ENCODE measurements around the gene CHSY3. TPM values are rescaled to one million over a fixed set of nuclear protein-coding genes. Genes with fewer than 3 reads are reported as not detected.
"Not testable (repeated sequence)": the region's sequence is repeated elsewhere in the genome, so short reads cannot be mapped to it uniquely, and the experiment has no call there.

The CHSY3 gene
- total and polyA plus RNA-seq, 2 donors (not counting 1 experiment from before 2014, with no cell fraction given) = 0.51 to 0.99 TPM

GRCh38 chr5:130222573-130222972 lies 318.3 kb downstream of the CHSY3 start:
- Histone ChIP-seq H3K9ac (ENCODE audit: insufficient read depth, low read length) (no peak overlapping the region), H3K27me3 (ENCODE audit: control insufficient read depth, insufficient read depth, low read length) (no peaks in the 10 kb centered on the region), H3K4me3 (replicated peaks in 1 of 4; ENCODE audit: control extremely low read depth in 1 of 4, insufficient read depth in 1 of 4, low read depth in 3 of 4, low read length in 4 of 4) (no peak overlapping the region), H2AFZ (ENCODE audit: low read length) (no peak overlapping the region), H3K27ac (ENCODE audit: insufficient read depth, low read length) (no peak overlapping the region), H3K4me2 (ENCODE audit: extremely low read depth, insufficient read depth, low read length) (no peak overlapping the region), H3K4me1 (ENCODE audit: control insufficient read depth, extremely low read depth, insufficient read depth, low read length) (no peaks in the 10 kb centered on the region), H3K79me2 (ENCODE audit: control insufficient read depth, insufficient read depth, low read length) (no peaks in the 10 kb centered on the region), H4K20me1 (ENCODE audit: control insufficient read depth, extremely low read depth, insufficient read depth, low read length) (no peaks in the 10 kb centered on the region), H3K9me3 (ENCODE audit: control insufficient read depth, insufficient read depth, low read depth, low read length) (no peaks in the 10 kb centered on the region), H3K36me3 (ENCODE audit: control insufficient read depth, insufficient read depth, low read length) (no peaks in the 10 kb centered on the region)
- TF ChIP-seq EZH2 (IDR thresholded peaks at IDR 0.05; ENCODE audit: low read length, missing control alignments) (no peak), CTCF (conservative IDR thresholded peaks at IDR 0.05 in 1 of 2, IDR thresholded peaks at IDR 0.05 in 1 of 2; ENCODE audit: low read depth in 1 of 2, low read length in 2 of 2) (no peak)
- DNase-seq (ENCODE audit: low read depth in 2 of 2) = peak; percentile 8 to 78

DNA sequence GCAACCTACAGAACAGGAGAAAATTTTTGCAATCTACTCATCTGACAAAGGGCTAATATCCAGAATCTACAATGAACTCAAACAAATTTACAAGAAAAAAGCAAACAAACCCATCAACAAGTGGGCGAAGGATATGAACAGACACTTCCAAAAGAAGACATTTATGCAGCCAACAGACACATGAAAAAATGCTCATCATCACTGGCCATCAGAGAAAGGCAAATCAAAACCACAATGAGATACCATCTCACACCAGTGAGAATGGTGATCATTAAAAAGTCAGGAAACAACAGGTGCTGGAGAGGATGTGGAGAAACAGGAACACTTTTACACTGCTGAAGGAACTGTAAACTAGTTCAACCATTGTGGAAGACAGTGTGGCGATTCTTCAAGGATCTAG lies 322.3 kb downstream of the CHSY3 start:
- not testable (repeated sequence) for H3K36me3 ChIP-seq (ENCODE audit: control insufficient read depth, insufficient read depth, low read length); H4K20me1 ChIP-seq (ENCODE audit: control insufficient read depth, extremely low read depth, insufficient read depth, low read length); H3K27me3 ChIP-seq (ENCODE audit: control insufficient read depth, insufficient read depth, low read length); H3K79me2 ChIP-seq (ENCODE audit: control insufficient read depth, insufficient read depth, low read length); DNase-seq (ENCODE audit: low read depth in 2 of 2); H3K4me2 ChIP-seq (ENCODE audit: extremely low read depth, insufficient read depth, low read length); H3K9me3 ChIP-seq (ENCODE audit: control insufficient read depth, insufficient read depth, low read depth, low read length); H3K27ac ChIP-seq (ENCODE audit: insufficient read depth, low read length); H3K4me3 ChIP-seq (replicated peaks in 1 of 4; ENCODE audit: control extremely low read depth in 1 of 4, insufficient read depth in 1 of 4, low read depth in 3 of 4, low read length in 4 of 4); H2AFZ ChIP-seq (ENCODE audit: low read length); H3K9ac ChIP-seq (ENCODE audit: insufficient read depth, low read length); H3K4me1 ChIP-seq (ENCODE audit: control insufficient read depth, extremely low read depth, insufficient read depth, low read length)

- H3K4me3 ChIP-seq (replicated peaks in 1 of 4; ENCODE audit: control extremely low read depth in 1 of 4, insufficient read depth in 1 of 4, low read depth in 3 of 4, low read length in 4 of 4) = no peak overlapping the region
- TF ChIP-seq EZH2 (IDR thresholded peaks at IDR 0.05; ENCODE audit: low read length, missing control alignments) = no peak
- no peak for TF ChIP-seq CTCF (conservative IDR thresholded peaks at IDR 0.05 in 1 of 2, IDR thresholded peaks at IDR 0.05 in 1 of 2; ENCODE audit: low read depth in 1 of 2, low read length in 2 of 2)
- no peaks in the 10 kb centered on the region for H3K79me2 ChIP-seq (ENCODE audit: control insufficient read depth, insufficient read depth, low read length)
- H4K20me1 ChIP-seq (ENCODE audit: control insufficient read depth, extremely low read depth, insufficient read depth, low read length) = no peaks in the 10 kb centered on the region
- no peaks in the 10 kb centered on the region for H3K27me3 ChIP-seq (ENCODE audit: control insufficient read depth, insufficient read depth, low read length)
- H3K27ac ChIP-seq (ENCODE audit: insufficient read depth, low read length) = no peak overlapping the region
- no peak overlapping the region for H3K9ac ChIP-seq (ENCODE audit: insufficient read depth, low read length)
- no peaks in the 10 kb centered on the region for H3K4me1 ChIP-seq (ENCODE audit: control insufficient read depth, extremely low read depth, insufficient read depth, low read length)
- DNase-seq (ENCODE audit: low read depth in 2 of 2) = no peak
- no peaks in the 10 kb centered on the region for H3K9me3 ChIP-seq (ENCODE audit: control insufficient read depth, insufficient read depth, low read depth, low read length)
- H3K36me3 ChIP-seq (ENCODE audit: control insufficient read depth, insufficient read depth, low read length) = no peaks in the 10 kb centered on the region
- H3K4me2 ChIP-seq (ENCODE audit: extremely low read depth, insufficient read depth, low read length) = no peak overlapping the region
- no peak overlapping the region for H2AFZ ChIP-seq (ENCODE audit: low read length)
These were observed 323.4 kb downstream of the CHSY3 start for GRCh38 chr5:130227699-130228098.

All from fibroblast of lung (primary cell).